Osteoblast (primary cell): ENCODE measurements around the gene TRPC6. TPM values are rescaled to one million over a fixed set of nuclear protein-coding genes. Genes with fewer than 3 reads are reported as not detected.

Experiments
- DNase-seq: peaks from one replicate; pipeline ENCODE4 v3.0.0; 2011; ENCODE audit warnings: low spot score, mixed read lengths; ENCODE audit not compliant: insufficient read length; ENCODE audit errors: missing footprints
- H2AFZ ChIP-seq: 2 replicates; pipeline ENCODE4 v1.6.0; 2011; ENCODE audit warnings: mild to moderate bottlenecking, low read length
- H3K27ac ChIP-seq: 2 replicates; pipeline ENCODE4 v1.5.1; 2011; ENCODE audit warnings: mild to moderate bottlenecking, low read depth, low read length, moderate library complexity
- H3K27me3 ChIP-seq: 2 replicates; pipeline ENCODE4 v1.6.0; 2012; ENCODE audit warnings: mild to moderate bottlenecking, control low read depth, inconsistent platforms, low read length, moderate library complexity; ENCODE audit not compliant: insufficient read depth
- H3K36me3 ChIP-seq: 2 replicates; pipeline ENCODE4 v1.5.1; 2011; ENCODE audit warnings: mild to moderate bottlenecking, low read length, control low read depth, moderate library complexity; ENCODE audit not compliant: insufficient read depth
- H3K4me1 ChIP-seq: 2 replicates; pipeline ENCODE4 v1.5.1; 2011; ENCODE audit warnings: mild to moderate bottlenecking, low read length, control low read depth, moderate library complexity; ENCODE audit not compliant: insufficient read depth
- H3K4me2 ChIP-seq: 2 replicates; pipeline ENCODE4 v1.6.0; 2011; ENCODE audit warnings: mild to moderate bottlenecking, low read length; ENCODE audit not compliant: insufficient read depth
- H3K4me3 ChIP-seq: fragments of 200-600 bp; sonication (generic); 3 replicates; pipeline ENCODE4 v1.5.1; 2012; ENCODE audit warnings: mild to moderate bottlenecking, low read length, inconsistent platforms; ENCODE audit not compliant: insufficient read depth
- H3K79me2 ChIP-seq: 2 replicates; pipeline ENCODE4 v1.6.0; 2012; ENCODE audit warnings: mild to moderate bottlenecking, low read length, control low read depth, inconsistent platforms; ENCODE audit not compliant: insufficient read depth
- H3K9me3 ChIP-seq: 2 replicates; pipeline ENCODE4 v1.5.1; 2011; ENCODE audit warnings: low read depth, low read length, control low read depth
- H4K20me1 ChIP-seq: 2 replicates; pipeline ENCODE4 v1.6.0; 2012; ENCODE audit warnings: mild to moderate bottlenecking, low read length, control low read depth; ENCODE audit not compliant: insufficient read depth
- CTCF ChIP-seq: IDR thresholded peaks from 2 replicates; pipeline ENCODE4 v1.5.1; 2011; ENCODE audit warnings: mild to moderate bottlenecking, low read depth, low read length, moderate library complexity; ENCODE audit errors: extremely low read depth
- total RNA-seq: library from RNA; depleted of rRNA; stranded (reverse); fragments of >200 nt; gene quantifications from 2 replicates; pipeline ENCODE4 v1.2.3, GENCODE V29; 2012

TRPC6 gene
- total RNA-seq, 1 donor: 0.36 TPM

DNA sequence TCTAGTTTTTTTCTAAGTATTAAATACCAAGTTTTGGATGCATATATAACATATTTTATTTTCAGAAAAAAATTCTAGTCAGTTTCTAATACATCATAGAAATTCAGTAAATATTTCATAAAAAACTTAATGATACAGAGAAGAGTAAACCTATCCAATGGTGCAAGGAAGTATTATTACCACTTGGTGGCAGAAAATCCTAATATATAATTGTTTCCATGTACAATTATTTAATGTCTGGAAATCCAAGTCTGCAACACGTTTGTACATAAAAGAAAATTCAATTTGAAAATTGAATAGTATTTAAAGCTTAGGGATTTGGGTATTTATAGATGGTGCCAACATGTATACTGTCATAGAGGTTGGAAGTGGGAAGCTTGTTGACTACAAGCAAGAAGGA is 127.0 kb downstream of the TRPC6 start:
- Histone ChIP-seq H3K27me3 (no peaks in the 10 kb centered on the region), H2AFZ (no peak overlapping the region), H3K4me3 (no peak overlapping the region), H3K9me3 (no peaks in the 10 kb centered on the region), H3K27ac (no peak overlapping the region), H3K4me2 (no peak overlapping the region), H3K4me1 (peaks cover 18% of the 10 kb centered on the region), H4K20me1 (no peaks in the 10 kb centered on the region), H3K36me3 (no peaks in the 10 kb centered on the region), H3K79me2 (no peaks in the 10 kb centered on the region)
- peak; percentile 50 for TF ChIP-seq CTCF
- no peak for DNase-seq

DNA sequence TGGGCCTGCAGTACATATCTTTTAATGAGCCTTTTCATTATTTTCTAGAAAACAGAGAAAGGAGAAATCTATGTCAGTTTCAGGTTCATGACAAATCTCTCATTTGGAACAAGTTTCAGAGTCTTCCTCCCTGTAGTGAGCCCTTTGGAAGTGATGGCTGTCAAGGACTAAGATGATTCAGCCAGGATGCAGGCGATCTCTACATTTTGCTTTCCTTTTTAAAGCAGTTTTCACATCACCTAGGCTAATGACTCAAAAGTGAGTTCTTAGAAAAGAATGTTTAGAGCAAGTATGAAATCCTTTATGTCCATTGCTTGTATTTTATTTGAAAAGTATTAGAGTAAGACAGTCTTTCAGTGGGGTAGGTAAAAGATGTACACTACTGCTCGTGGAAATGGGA is 130.1 kb downstream of the TRPC6 start:
- TF ChIP-seq CTCF: no peak
- H3K36me3 ChIP-seq: no peaks in the 10 kb centered on the region
- H3K27me3 ChIP-seq: no peaks in the 10 kb centered on the region
- H3K79me2 ChIP-seq: no peaks in the 10 kb centered on the region
- no peak overlapping the region for H2AFZ ChIP-seq
- peak; percentile 2 for DNase-seq
- H3K4me2 ChIP-seq: peak overlapping the region; percentile 20
- no peaks in the 10 kb centered on the region for H4K20me1 ChIP-seq
- no peaks in the 10 kb centered on the region for H3K9me3 ChIP-seq
- H3K4me3 ChIP-seq: no peak overlapping the region
- peaks cover 17% of the 10 kb centered on the region for H3K4me1 ChIP-seq
- no peak overlapping the region for H3K27ac ChIP-seq

DNA sequence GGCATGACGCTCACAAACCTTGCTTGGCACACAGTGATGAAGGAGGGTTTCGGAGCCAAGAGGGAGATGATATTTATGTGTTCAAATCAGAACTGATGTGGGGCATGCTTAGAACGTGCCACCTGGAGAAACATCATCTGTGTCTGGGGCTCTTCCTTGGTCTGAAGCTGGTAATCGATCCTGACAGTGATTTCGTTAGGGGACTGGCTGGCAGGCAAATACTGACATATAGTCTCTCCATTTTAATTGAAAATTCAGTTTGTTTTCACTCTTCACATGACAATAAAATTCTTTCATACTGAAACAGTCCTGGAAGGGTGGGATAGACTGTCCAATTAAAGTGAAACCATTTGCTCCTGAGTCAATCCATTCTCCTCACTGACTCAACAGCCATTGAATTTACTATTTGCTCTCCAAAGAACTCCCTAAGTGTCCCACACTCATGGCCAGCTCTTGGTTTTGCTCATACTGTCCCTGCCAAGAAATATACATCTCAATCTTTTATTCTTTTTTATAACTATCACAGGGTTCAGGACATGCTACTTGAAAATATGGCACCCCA is 134.8 kb downstream of the TRPC6 start:
- no peak for TF ChIP-seq CTCF
- no peak for DNase-seq
- no peak overlapping the region for H3K27ac ChIP-seq
- H4K20me1 ChIP-seq: no peaks in the 10 kb centered on the region
- no peak overlapping the region for H2AFZ ChIP-seq
- peaks cover 46% of the 10 kb centered on the region for H3K4me1 ChIP-seq
- no peak overlapping the region for H3K4me2 ChIP-seq
- no peaks in the 10 kb centered on the region for H3K79me2 ChIP-seq
- no peak overlapping the region for H3K4me3 ChIP-seq
- H3K27me3 ChIP-seq: no peaks in the 10 kb centered on the region
- H3K36me3 ChIP-seq: no peaks in the 10 kb centered on the region
- H3K9me3 ChIP-seq: no peaks in the 10 kb centered on the region

- H3K27me3 ChIP-seq: no peaks in the 10 kb centered on the region
- H3K9me3 ChIP-seq: no peaks in the 10 kb centered on the region
- H3K4me2 ChIP-seq: peak overlapping the region; percentile 24
- peaks cover 62% of the 10 kb centered on the region for H3K4me1 ChIP-seq
- no peak overlapping the region for H3K4me3 ChIP-seq
- DNase-seq: no peak
- no peaks in the 10 kb centered on the region for H3K36me3 ChIP-seq
- no peaks in the 10 kb centered on the region for H3K79me2 ChIP-seq
- H3K27ac ChIP-seq: peak overlapping the region; percentile 87
- no peak overlapping the region for H2AFZ ChIP-seq
- TF ChIP-seq CTCF: no peak
- no peaks in the 10 kb centered on the region for H4K20me1 ChIP-seq
Observed at GRCh38 chr11:101446726-101447125, 137.1 kb downstream of the TRPC6 start.
